ENCODE measurements around the gene IL1RAP. TPM values are rescaled to one million over a fixed set of nuclear protein-coding genes. Genes with fewer than 3 reads are reported as not detected.
A peak's percentile ranks its signal among the peaks of the same experiment; 100 is the strongest.
"Not testable (repeated sequence)": the region's sequence is repeated elsewhere in the genome, so short reads cannot be mapped to it uniquely, and the experiment has no call there.

The IL1RAP gene
- total and polyA plus RNA-seq, 5 experiments from 2014 or later = 2.2 to 11.3 (median 3.9) TPM

- H3K36me3 Mint-ChIP-seq = no peaks in the 10 kb centered on the region
- peaks cover 0 to 9% (median 0%) of the 10 kb centered on the region in 5 donors for H3K27me3 Mint-ChIP-seq
- no peaks in the 10 kb centered on the region for H3K4me1 Mint-ChIP-seq
- no peak overlapping the region for H3K4me3 Mint-ChIP-seq
- peaks cover 0 to 10% (median 0%) of the 10 kb centered on the region in 9 donors for H3K9me3 Mint-ChIP-seq
- no peak overlapping the region for H3K27ac Mint-ChIP-seq
- POLR2A ChIA-PET = no interaction called here
- ATAC-seq (no peak), DNase-seq (no peak)
Observed at GRCh38 chr3:190677001-190677400, 163.1 kb downstream of the IL1RAP start.

GRCh38 chr3:190677868-190678267, 164.0 kb downstream of the IL1RAP start:
- ATAC-seq, H3K9me3 Mint-ChIP-seq, H3K4me3 Mint-ChIP-seq, DNase-seq, H3K27me3 Mint-ChIP-seq, H3K4me1 Mint-ChIP-seq, H3K27ac Mint-ChIP-seq, H3K36me3 Mint-ChIP-seq, POLR2A ChIA-PET: not testable (repeated sequence)

GRCh38 chr3:190680691-190681090, 166.8 kb downstream of the IL1RAP start:
- peaks cover 0 to 9% (median 0%) of the 10 kb centered on the region in 5 donors for H3K27me3 Mint-ChIP-seq
- H3K4me1 Mint-ChIP-seq = no peaks in the 10 kb centered on the region
- POLR2A ChIA-PET = no interaction called here
- H3K36me3 Mint-ChIP-seq = no peaks in the 10 kb centered on the region
- DNase-seq (no peak), ATAC-seq (no peak)
- no peak overlapping the region for H3K4me3 Mint-ChIP-seq
- no peak overlapping the region for H3K27ac Mint-ChIP-seq
- peaks cover 0 to 10% (median 2%) of the 10 kb centered on the region in 9 donors for H3K9me3 Mint-ChIP-seq

GRCh38 chr3:190684776-190685175, 170.9 kb downstream of the IL1RAP start:
- Mint-ChIP-seq H3K9me3 (peaks cover 2 to 19% (median 10%) of the 10 kb centered on the region in 9 donors), H3K4me3 (no peak overlapping the region), H3K27me3 (peaks cover 0 to 10% (median 6%) of the 10 kb centered on the region in 5 donors), H3K27ac (no peak overlapping the region), H3K4me1 (no peaks in the 10 kb centered on the region), H3K36me3 (no peaks in the 10 kb centered on the region)
- POLR2A ChIA-PET = no interaction called here
- DNase-seq = no peak
- ATAC-seq = no peak

GRCh38 chr3:190686011-190686410, 172.1 kb downstream of the IL1RAP start:
- Mint-ChIP-seq H3K4me1 (no peaks in the 10 kb centered on the region), H3K9me3 (peaks cover 2 to 19% (median 10%) of the 10 kb centered on the region in 9 donors), H3K4me3 (no peak overlapping the region), H3K27ac (no peak overlapping the region), H3K27me3 (peaks cover 0 to 10% (median 6%) of the 10 kb centered on the region in 5 donors), H3K36me3 (no peaks in the 10 kb centered on the region)
- ATAC-seq (no peak), DNase-seq (no peak)
- POLR2A ChIA-PET = no interaction called here

GRCh38 chr3:190690246-190690645, 176.4 kb downstream of the IL1RAP start:
- Mint-ChIP-seq H3K27ac (no peak overlapping the region), H3K36me3 (no peaks in the 10 kb centered on the region), H3K9me3 (peaks cover 2 to 19% (median 5%) of the 10 kb centered on the region in 9 donors), H3K4me1 (no peaks in the 10 kb centered on the region), H3K4me3 (no peak overlapping the region), H3K27me3 (peaks cover 0 to 11% (median 6%) of the 10 kb centered on the region in 5 donors)
- DNase-seq (no peak), ATAC-seq (no peak)
- POLR2A ChIA-PET = no interaction called here

GRCh38 chr3:190692256-190692655, 178.4 kb downstream of the IL1RAP start:
- ATAC-seq (no peak), DNase-seq (no peak)
- Mint-ChIP-seq H3K36me3 (no peaks in the 10 kb centered on the region), H3K27ac (no peak overlapping the region), H3K4me1 (no peaks in the 10 kb centered on the region), H3K9me3 (peaks cover 2 to 19% (median 5%) of the 10 kb centered on the region in 9 donors), H3K4me3 (no peak overlapping the region), H3K27me3 (peaks cover 0 to 11% (median 8%) of the 10 kb centered on the region in 5 donors)
- POLR2A ChIA-PET = no interaction called here

- POLR2A ChIA-PET = no interaction called here
- no peaks in the 10 kb centered on the region for H3K36me3 Mint-ChIP-seq
- H3K27me3 Mint-ChIP-seq = peaks cover 5 to 9% (median 6%) of the 10 kb centered on the region in 5 donors
- H3K9me3 Mint-ChIP-seq = no peaks in the 10 kb centered on the region
- DNase-seq (no peak), ATAC-seq (no peak)
- no peaks in the 10 kb centered on the region for H3K4me1 Mint-ChIP-seq
- no peak overlapping the region for H3K27ac Mint-ChIP-seq
- H3K4me3 Mint-ChIP-seq = no peak overlapping the region
Observed at GRCh38 chr3:190694335-190695001, 180.6 kb downstream of the IL1RAP start.

GRCh38 chr3:190695225-190695624, 181.3 kb downstream of the IL1RAP start:
- DNase-seq = no peak
- Mint-ChIP-seq H3K9me3 (no peaks in the 10 kb centered on the region), H3K27ac (no peak overlapping the region), H3K4me3 (no peak overlapping the region), H3K27me3 (peaks cover 2 to 13% (median 5%) of the 10 kb centered on the region in 5 donors), H3K4me1 (no peaks in the 10 kb centered on the region), H3K36me3 (no peaks in the 10 kb centered on the region)
- POLR2A ChIA-PET = no interaction called here
- ATAC-seq = no peak

GRCh38 chr3:190695994-190696393, 182.1 kb downstream of the IL1RAP start:
- H3K4me3 Mint-ChIP-seq = no peak overlapping the region
- no peaks in the 10 kb centered on the region for H3K9me3 Mint-ChIP-seq
- H3K36me3 Mint-ChIP-seq = no peaks in the 10 kb centered on the region
- no peak for ATAC-seq
- POLR2A ChIA-PET = no interaction called here
- no peaks in the 10 kb centered on the region for H3K4me1 Mint-ChIP-seq
- no peak overlapping the region for H3K27ac Mint-ChIP-seq
- no peak for DNase-seq
- H3K27me3 Mint-ChIP-seq = peaks cover 5 to 20% (median 7%) of the 10 kb centered on the region in 5 donors

GRCh38 chr3:190696777-190697501, 183.1 kb downstream of the IL1RAP start:
- no peaks in the 10 kb centered on the region for H3K36me3 Mint-ChIP-seq
- POLR2A ChIA-PET = no interaction called here
- no peaks in the 10 kb centered on the region for H3K9me3 Mint-ChIP-seq
- no peak for DNase-seq
- H3K27ac Mint-ChIP-seq = peak overlapping the region in 1 of 10 donors; percentile 7
- H3K4me1 Mint-ChIP-seq = no peaks in the 10 kb centered on the region
- H3K4me3 Mint-ChIP-seq = no peak overlapping the region
- ATAC-seq = no peak
- H3K27me3 Mint-ChIP-seq = peaks cover 5 to 20% (median 7%) of the 10 kb centered on the region in 5 donors

GRCh38 chr3:190697502-190697830, 183.6 kb downstream of the IL1RAP start:
- H3K4me1 Mint-ChIP-seq = no peaks in the 10 kb centered on the region
- DNase-seq = no peak
- no peaks in the 10 kb centered on the region for H3K36me3 Mint-ChIP-seq
- peaks cover 5 to 20% (median 9%) of the 10 kb centered on the region in 5 donors for H3K27me3 Mint-ChIP-seq
- no peak overlapping the region for H3K4me3 Mint-ChIP-seq
- POLR2A ChIA-PET = no interaction called here
- ATAC-seq = no peak
- H3K9me3 Mint-ChIP-seq = no peaks in the 10 kb centered on the region
- no peak overlapping the region for H3K27ac Mint-ChIP-seq

GRCh38 chr3:190697901-190698300, 184.0 kb downstream of the IL1RAP start:
- Mint-ChIP-seq H3K36me3 (no peaks in the 10 kb centered on the region), H3K4me3 (no peak overlapping the region), H3K27ac (no peak overlapping the region), H3K27me3 (peaks cover 5 to 21% (median 9%) of the 10 kb centered on the region in 5 donors), H3K4me1 (no peaks in the 10 kb centered on the region), H3K9me3 (no peaks in the 10 kb centered on the region)
- DNase-seq (no peak), ATAC-seq (no peak)
- POLR2A ChIA-PET = no interaction called here
